ENCODE data around the gene GPR62.

GPR62 gene

DNA sequence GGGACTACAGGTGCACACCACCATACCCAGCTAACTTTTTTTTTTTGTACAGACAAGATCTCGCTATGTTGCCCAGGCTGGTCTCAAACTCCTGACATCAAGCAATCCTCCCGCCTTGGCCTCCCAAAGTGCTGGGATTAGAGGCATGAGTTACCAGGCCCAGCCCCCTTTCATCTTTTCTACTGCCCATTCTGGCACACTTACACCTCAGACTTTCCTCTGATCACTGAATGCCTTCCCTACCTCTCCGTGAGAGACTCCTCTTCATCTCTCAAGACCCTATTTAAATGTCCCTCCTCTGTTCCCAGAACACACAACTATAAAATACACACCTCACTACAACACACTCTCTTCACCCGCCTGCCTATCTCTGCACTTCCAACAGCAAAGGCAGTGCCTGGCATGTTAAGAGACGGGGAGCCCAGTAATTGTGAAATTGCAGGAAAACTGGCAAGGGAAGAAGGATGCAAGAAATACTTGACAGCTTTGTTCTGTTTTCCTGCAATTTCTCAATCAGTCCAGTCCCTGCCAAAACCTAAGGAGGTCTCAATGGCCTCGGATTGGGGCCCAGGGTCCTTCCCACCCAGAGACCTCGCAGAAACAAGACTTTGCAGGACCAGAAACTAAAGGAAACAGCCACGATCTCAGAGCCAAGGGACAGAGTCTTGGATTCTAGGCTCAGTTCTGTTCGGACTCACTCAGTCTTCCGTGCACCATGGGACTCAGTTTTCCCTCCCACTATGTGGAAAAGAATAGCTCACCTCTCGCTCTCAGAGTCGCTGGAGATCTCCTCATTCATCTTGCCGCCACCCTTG is 14.3 kb upstream of the GPR62 start:
- no peak for DNase-seq

GRCh38 chr3:51941463-51941797 is 13.8 kb upstream of the GPR62 start:
- DNase-seq, result no peak

DNA sequence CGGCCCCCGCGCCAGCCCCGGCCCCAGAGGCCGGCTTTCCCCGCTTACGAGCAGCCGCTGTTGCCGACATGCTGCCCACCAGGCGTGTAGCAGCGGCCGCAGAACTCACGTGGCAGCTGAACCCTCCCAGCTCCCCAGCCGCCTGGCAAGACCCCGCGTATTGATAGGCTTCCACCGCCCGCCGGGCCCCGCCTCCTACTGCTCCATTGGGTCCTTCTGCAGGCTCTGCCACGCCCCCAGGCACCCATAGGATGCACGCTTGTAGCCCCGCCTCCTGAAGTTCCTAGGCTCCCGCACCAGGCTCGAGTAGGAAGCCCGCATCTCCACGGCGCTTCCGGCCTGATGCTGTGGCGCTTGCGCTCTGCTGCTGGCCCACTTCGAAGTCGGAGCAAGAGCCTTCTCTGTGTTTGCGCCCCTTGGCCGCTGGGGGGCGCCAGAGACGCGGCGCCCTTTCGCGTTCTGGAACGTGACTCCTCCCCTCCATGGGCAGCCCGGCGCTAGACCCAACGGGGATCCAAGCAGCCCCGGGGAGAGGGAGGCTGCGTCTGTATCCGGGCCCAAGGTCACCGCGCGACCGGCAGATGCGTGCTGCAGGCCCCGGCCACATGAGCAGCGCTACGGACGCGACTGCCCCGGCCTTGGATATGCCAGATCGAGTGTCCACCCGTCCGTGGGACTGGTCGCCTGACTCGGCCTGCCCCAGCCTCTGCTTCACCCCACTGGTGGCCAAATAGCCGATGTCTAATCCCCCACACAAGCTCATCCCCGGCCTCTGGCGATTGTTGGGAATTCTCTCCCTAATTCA is 13.2 kb upstream of the GPR62 start, which contains the start of the genes PARP3 and RRP9:
TSS of gene PARP3 (plus strand) at position 566 of the 805 bp plus-strand sequence. CDS start 993 bp downstream, outside the sequence.
TSS of gene RRP9 (minus strand) at position 107 of the 805 bp plus-strand sequence. CDS start at position 70, 37 bp downstream.
- peak; percentile 100 for DNase-seq

- peak; percentile 78 for DNase-seq
Measured at GRCh38 chr3:51942603-51943450, 12.4 kb upstream of the GPR62 start.

GRCh38 chr3:51943451-51944391 is 11.5 kb upstream of the GPR62 start:
- DNase-seq, result no peak

DNA sequence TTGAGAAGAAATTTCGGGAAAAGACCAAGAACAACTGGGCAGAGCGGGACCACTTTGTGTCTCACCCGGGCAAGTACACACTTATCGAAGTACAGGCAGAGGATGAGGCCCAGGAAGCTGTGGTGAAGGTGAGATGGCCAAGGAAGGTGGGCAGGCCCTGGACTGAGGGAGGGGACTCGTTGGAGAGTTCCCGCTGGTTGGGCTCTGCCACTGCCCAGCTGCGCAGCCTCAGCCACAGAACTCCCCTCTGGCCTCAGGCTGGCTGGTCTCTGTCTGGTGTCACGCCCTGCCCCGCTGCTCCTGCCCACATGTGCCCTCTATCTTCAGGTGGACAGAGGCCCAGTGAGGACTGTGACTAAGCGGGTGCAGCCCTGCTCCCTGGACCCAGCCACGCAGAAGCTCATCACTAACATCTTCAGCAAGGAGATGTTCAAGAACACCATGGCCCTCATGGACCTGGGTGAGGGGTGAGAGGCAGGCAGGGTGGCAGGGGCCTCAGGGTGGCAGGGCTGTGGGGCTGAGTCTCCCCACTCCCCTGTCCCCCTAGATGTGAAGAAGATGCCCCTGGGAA is 10.6 kb upstream of the GPR62 start:
- no peak for DNase-seq

DNA sequence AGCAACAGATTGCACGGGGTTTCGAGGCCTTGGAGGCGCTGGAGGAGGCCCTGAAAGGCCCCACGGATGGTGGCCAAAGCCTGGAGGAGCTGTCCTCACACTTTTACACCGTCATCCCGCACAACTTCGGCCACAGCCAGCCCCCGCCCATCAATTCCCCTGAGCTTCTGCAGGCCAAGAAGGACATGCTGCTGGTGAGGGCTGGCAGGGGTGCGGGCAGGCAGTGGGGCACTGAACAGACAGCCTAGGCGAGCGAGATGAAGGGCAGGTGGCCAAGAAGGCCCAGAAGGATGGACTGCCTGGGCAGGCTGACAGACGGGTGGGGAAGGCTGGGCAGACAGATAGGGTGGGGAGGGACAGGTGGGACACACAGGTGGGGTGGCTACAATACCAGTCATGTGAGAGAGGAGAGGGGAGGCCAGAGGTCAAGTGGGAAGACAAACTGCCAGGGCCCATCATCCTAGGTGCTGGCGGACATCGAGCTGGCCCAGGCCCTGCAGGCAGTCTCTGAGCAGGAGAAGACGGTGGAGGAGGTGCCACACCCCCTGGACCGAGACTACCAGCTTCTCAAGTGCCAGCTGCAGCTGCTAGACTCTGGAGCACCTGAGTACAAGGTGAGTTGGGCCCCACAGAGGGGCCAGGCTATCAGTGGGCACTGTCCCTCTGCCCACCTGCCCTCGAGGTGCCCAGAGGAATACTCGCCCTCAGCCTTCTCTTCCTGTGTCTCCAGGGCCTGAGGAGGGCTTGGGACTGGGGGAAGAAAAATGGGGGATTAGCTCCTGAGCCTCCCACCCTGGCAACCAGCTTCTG is 9.9 kb upstream of the GPR62 start:
- no peak for DNase-seq

- no peak for DNase-seq
Measured at GRCh38 chr3:51945926-51946705, 9.1 kb upstream of the GPR62 start.

GRCh38 chr3:51946796-51947195 is 8.4 kb upstream of the GPR62 start:
- no peak for DNase-seq

DNA sequence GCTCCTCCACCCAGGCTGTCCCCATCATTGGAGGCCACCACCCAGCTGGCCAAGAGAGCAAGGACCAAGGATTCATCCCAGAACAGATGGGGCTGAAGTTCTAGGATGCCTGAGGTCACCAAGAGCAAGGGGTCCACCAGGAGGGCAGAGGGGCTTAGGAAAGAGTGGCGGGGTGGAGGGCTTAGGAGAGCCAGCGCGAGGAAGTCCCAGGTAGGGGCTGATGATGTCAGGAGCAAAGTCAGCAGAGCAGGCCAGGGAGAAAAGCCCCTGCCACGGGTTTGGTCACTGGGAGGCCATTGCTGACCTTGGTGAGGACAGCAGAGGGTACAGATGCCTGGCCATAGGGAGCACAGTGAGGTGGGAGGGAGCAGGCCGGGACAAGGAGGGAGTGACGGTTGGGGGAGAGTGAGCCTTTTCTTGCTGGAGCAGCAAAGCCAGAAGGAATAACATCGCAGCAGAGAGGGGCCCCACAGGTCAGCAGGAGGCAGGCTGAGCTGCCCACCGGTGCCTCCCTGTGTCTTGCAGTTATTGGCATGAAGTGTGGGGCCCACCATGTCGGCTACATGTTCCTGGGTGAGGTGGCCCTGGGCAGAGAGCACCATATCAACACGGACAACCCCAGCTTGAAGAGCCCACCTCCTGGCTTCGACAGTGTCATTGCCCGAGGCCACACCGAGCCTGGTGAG is 7.8 kb upstream of the GPR62 start:
- DNase-seq, result no peak

GRCh38 chr3:51948016-51948580 is 7.1 kb upstream of the GPR62 start:
- DNase-seq, result no peak

DNA sequence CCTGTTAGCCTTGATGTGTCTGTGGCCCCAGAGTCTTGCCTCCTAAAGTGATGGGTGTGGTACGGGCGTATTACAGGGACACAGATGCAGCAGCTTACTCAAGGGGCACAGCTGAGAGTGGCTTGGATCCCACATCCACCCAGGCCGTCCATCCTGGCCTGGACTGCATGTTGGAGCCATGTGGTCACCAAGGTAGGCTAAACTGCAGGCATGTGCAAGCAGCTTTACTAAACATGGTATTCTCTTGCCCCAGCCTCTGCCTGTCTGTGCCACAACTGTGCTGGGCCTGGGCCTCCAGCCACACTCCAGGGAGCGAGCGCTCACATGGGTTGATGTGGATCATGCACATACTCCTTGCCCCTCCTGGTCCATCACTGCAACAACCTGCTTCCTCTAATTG is 6.1 kb upstream of the GPR62 start:
- no peak for DNase-seq

DNA sequence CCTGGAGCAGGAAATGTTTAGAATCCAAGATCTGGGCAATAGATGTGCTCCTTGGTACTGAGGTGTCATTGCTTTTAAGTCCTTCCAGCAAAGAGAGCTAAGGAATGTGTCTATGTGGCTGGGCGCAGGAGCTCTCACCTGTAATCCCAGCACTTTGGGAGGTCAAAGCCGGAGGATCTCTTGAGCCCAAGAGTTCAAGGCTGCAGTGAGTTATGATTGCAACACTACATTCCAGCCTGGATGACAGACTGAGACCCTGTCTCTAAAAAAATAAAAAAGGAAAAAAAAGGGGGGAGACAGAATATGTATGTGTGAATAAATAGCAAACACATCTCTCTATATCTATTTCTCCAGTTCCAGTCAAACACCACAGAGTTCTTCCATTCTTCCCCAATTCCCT is 4.3 kb upstream of the GPR62 start:
- no peak for DNase-seq

DNA sequence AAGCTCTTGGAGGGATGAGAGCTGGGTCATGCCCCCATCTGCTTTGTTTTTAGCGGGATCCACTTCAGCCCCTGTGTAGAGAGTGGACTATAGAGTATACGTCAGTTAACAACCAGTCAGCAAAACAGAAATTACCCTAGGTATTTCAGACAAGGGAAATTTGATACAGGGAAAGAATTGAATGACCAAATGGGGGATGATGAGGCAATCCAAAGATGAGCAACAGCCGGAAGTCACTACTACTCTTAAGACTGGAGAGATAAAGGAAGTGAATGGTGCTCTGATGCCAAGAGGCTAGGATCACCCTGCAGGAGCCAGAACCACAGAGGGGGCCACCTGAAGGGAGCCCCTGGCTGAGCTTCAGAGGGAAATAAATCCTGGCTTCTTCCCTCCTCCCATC is 1.7 kb upstream of the GPR62 start:
- DNase-seq, result no peak

GRCh38 chr3:51954105-51954504 is 1.1 kb upstream of the GPR62 start:
- DNase-seq, result no peak

DNA sequence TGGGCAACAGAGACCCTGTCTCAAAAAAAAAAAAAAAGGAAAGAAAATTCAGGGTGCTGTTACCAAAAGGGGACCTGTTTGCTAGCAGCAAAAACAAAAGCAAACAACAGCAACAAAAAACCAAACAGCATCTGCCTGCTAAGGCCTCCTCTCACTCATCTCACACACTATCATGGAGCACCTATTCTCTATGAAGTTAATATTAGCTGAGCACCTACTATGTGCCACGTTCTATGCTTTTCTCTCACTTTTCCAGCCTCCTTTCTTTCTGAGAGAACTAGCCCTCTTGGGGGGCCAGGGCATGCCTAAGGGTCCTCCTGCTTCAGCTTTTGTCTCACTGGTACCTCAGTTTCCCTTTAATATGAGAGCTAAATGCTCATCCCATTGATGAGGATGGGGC is 468 bp upstream of the GPR62 start:
- DNase-seq, result no peak

DNA sequence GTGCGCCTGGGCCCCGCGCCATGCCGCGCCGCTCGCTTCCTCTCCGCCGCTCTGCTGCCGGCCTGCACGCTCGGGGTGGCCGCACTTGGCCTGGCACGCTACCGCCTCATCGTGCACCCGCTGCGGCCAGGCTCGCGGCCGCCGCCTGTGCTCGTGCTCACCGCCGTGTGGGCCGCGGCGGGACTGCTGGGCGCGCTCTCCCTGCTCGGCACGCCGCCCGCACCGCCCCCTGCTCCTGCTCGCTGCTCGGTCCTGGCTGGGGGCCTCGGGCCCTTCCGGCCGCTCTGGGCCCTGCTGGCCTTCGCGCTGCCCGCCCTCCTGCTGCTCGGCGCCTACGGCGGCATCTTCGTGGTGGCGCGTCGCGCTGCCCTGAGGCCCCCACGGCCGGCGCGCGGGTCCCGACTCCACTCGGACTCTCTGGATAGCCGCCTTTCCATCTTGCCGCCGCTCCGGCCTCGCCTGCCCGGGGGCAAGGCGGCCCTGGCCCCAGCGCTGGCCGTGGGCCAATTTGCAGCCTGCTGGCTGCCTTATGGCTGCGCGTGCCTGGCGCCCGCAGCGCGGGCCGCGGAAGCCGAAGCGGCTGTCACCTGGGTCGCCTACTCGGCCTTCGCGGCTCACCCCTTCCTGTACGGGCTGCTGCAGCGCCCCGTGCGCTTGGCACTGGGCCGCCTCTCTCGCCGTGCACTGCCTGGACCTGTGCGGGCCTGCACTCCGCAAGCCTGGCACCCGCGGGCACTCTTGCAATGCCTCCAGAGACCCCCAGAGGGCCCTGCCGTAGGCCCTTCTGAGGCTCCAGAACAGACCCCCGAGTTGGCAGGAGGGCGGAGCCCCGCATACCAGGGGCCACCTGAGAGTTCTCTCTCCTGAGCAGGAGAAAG is 951 bp downstream of the GPR62 start:
- DNase-seq, result peak; percentile 57
